HG03439 (cell line): ENCODE results near the gene KLRF1.

ENCODE experiments used
- ATAC-seq: cut with Tn5 transposase; IDR thresholded peaks from one replicate; pipeline ENCODE4 v1.9.1; 2021; ENCODE audit warnings: mild to moderate bottlenecking, moderate library complexity; ENCODE audit not compliant: unreplicated experiment

KLRF1 gene, protein sequence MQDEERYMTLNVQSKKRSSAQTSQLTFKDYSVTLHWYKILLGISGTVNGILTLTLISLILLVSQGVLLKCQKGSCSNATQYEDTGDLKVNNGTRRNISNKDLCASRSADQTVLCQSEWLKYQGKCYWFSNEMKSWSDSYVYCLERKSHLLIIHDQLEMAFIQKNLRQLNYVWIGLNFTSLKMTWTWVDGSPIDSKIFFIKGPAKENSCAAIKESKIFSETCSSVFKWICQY

DNA sequence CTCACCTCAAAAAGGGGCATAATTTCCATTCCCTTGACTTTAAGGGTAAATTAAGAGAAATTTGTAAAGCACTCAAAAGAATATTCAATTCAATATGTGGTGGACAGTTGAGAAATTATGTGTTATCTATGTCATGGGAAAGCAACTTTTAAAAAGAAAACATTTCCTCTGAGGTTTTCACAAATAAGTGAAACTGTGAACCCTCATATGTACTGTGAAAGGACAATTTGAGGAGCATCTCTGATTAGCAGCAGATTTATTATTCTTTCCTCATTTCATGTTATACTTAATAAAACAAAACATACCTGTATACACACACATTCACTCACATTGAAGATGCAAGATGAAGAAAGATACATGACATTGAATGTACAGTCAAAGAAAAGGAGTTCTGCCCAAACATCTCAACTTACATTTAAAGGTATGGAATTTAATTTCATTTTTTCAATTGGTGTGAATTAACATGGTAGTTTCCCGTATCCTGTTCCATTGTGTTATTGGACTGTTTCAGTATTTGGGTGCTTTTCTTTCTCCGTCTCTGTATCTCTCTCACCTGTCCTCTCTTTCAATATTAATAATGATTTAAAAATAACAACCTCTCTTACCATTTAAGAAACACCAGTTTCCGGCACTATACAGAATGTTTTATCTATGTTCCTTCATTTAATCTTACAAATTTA is at the start of gene KLRF1:
Gene KLRF1, plus strand, starts transcription at position 273 of the 680 bp plus-strand sequence. Its CDS starts 64 bp downstream, at position 337.
- ATAC-seq: no peak

DNA sequence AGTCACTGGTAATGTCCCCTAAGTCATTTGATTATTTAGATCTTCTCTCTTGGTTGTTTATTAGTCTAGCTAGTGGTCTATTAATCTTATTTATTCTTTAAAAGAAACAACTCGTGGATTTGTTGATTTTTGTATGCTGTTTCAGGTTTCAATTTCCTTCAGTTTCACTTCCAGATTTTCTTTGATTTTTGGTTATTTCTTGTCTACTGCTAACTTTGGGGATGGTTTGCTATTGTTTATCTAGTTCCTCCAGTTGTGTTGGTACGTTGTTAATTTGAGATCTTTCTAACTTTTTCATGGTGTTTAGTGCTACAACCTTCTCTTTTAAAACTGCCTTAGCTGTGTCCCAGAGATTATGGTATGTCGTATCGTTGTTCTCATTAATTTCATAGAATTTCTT is 48.1 kb upstream of the KLRF1 start:
- no peak for ATAC-seq

- ATAC-seq: no peak
These were observed 45.9 kb upstream of the KLRF1 start for GRCh38 chr12:9781360-9781759.

DNA sequence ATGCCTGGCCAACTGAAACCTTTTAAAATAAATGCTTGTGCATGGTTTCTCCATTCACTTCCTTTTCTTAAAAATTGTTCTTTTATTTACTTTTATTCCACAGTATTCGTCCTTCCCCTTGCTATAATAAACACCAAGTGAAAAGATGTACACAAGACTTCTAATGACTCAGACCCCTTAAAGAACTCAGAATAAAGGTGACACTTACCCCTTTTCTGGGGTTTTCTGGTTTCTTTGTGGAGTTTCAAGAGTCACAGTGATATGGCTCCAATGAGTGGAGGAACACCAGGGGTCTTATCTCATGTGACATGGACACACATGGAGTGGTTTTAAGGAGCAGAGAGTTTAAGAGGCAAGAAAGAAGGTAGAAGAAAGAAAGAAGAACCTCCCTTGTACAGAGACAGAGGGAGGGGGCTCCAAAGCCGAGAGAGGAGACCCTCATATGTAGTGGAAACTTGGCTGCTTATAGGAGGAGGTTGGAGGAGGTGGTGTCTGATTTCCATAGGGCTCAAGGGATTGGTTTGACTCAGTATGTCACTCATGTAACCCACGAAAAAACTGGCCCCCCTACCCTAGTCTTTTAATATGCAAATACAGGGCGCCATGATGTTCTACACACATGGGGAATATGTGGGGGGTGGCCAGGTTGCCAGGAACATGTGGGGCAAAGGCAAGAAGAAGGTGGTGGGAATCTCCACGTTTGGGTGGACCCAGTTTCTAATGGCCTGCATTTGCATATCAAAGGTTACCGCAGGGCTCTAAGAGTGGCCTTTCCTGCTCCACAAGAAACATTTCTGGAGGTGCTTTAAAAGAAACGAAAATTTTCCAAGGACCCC is 44.5 kb upstream of the KLRF1 start:
- no peak for ATAC-seq

- no peak for ATAC-seq
These were observed 43.0 kb upstream of the KLRF1 start for GRCh38 chr12:9784326-9784725.

- no peak for ATAC-seq
These were observed 42.5 kb upstream of the KLRF1 start for GRCh38 chr12:9784816-9785215.

GRCh38 chr12:9786726-9787717 is 40.3 kb upstream of the KLRF1 start:
- no peak for ATAC-seq

DNA sequence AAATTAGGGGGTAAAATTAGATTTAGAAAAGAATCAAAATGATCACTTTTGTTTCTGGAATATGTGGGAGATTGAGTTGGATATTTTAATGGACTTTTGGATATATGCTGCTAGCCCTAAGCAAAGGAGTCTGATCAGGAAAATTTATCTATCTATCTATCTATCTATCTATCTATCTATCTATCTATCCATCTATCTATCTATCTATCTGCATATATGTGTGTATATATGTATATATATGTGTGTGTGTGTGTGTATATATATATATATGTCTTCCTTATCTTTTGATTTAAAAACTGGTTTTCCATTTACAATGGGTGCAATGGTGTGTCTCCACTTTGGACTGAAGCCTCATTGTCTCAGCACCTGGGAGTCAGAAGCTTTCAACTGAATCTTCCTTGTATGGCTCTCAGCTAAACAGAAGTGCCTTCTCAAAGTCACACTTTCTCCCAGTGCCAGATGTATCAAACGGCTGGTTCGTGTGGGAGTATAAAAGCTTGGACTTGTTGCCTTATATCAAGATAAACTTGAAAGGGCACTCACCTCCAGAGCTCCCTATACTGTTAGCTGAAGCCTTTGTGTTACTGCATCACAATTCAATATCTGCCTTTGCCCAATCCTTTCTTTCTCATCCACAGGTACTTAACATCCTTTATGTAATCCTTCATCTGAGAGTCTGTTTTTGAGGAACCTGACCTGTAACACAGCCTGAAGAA is 34.9 kb upstream of the KLRF1 start:
- ATAC-seq: no peak

- ATAC-seq: no peak
These were observed 34.2 kb upstream of the KLRF1 start for GRCh38 chr12:9792961-9793617.

GRCh38 chr12:9793779-9794395 is 33.4 kb upstream of the KLRF1 start:
- no peak for ATAC-seq

DNA sequence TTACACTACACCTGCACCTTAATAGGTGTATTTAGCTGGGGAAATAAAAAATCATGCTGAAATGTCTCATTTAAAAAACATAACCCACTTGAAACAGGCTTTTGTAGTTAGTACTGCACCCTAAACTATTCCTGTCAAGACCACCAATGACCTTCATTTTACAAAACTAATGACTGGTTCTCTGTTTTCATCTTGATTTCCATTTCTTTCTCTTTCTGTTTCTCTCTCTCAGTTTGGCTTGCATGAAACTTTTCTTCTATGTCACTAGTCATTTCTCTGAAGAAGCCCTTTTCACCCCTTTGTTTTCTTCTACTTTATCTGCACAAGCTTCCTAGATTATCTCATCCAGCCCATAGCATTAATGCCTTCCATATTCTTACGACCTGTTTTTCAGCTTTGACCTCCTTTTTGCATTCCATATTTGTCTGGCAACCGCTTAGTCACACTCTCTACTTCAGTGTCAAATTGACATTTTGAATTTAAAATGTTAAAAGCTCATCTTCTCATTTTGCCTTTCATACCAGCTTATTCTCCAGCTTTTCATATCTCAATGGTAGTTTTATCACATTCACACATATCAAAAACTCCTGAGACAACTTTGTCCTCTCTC is 32.7 kb upstream of the KLRF1 start:
- ATAC-seq: no peak

DNA sequence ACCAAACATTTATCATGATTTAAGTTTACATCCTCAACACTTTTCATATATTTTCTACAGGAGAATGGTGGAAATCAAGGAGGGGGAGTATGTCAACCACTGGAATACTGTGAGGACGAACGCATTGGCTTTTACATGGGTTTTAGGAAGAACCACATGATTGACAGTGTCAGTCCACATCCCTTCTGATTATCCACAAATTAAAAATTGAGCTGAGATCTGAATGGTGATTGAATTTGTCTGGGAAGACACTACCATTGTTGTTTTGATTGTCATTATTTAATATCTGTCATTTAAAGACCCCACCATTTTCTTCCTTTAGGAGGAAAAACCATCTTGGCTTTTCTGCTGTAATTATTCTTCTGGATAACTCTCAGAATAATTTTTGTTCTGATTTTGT is 31.3 kb upstream of the KLRF1 start:
- ATAC-seq: no peak

DNA sequence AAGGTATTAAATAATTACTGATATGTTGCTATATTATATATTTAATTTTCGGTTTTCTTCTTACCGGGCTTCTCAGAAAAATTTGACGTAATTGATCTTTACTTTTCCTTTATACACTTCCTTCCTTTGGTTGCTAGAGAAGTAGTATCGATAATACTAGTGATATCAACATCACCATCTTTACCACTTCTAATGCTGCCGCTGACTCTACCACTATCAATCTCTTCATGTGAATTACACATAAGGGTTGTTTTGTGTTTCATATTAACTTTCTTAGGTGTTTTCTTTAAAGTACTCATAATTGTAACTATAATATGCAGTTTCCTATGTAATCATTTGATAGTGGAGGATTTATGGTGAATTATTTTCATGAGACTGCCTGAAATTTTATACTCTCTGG is 30.9 kb upstream of the KLRF1 start:
- no peak for ATAC-seq

- no peak for ATAC-seq
These were observed 30.3 kb upstream of the KLRF1 start for GRCh38 chr12:9796971-9797370.

- peak; percentile 96 for ATAC-seq
These were observed 29.3 kb upstream of the KLRF1 start for GRCh38 chr12:9797722-9798619.

GRCh38 chr12:9799961-9800360 is 27.3 kb upstream of the KLRF1 start:
- no peak for ATAC-seq

GRCh38 chr12:9805883-9806282 is 21.4 kb upstream of the KLRF1 start:
- ATAC-seq: no peak

- ATAC-seq: no peak
These were observed 20.6 kb upstream of the KLRF1 start for GRCh38 chr12:9806714-9807113.
